ENCODE measurements around the gene BCHE.

DNA sequence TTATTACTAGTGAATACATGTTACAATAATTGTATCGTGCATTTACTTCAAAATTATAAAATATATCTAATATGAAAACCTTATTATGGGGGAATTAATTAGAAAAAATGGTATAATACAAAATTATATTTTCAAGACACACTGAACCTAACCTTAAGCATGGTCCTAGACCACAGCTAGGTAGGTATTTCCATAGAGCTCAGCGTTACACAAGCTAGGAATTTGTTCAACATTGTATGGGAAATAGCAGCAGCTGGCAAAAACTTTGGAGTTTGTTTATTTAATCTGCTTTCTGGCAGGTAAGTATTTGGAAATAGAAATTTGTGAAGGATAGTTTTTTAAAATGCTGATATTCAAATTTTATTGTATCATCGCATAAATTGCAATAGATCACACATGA lies 52.9 kb downstream of the BCHE start:
- TF ChIP-seq, protein P1, sequence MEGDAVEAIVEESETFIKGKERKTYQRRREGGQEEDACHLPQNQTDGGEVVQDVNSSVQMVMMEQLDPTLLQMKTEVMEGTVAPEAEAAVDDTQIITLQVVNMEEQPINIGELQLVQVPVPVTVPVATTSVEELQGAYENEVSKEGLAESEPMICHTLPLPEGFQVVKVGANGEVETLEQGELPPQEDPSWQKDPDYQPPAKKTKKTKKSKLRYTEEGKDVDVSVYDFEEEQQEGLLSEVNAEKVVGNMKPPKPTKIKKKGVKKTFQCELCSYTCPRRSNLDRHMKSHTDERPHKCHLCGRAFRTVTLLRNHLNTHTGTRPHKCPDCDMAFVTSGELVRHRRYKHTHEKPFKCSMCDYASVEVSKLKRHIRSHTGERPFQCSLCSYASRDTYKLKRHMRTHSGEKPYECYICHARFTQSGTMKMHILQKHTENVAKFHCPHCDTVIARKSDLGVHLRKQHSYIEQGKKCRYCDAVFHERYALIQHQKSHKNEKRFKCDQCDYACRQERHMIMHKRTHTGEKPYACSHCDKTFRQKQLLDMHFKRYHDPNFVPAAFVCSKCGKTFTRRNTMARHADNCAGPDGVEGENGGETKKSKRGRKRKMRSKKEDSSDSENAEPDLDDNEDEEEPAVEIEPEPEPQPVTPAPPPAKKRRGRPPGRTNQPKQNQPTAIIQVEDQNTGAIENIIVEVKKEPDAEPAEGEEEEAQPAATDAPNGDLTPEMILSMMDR (IDR thresholded peaks at IDR 0.05; ENCODE audit: insufficient read depth, low read length, poor library complexity, severe bottlenecking): no peak
- no peak for TF ChIP-seq EZH2phosphoT487 (conservative IDR thresholded peaks at IDR 0.05; ENCODE audit: low read length)

Measured in SU-DHL-6 (cell line).